Common myeloid progenitor, CD34-positive (primary cell): Measurements from ENCODE around the gene TGFBR2.

Experiments
- CTCF ChIA-PET: fragments of 350-600 bp; sonication (Branson Sonifier 250); formaldehyde crosslinking; loops from one replicate; lab custom pipeline; 2021; ENCODE audit warnings: antibody characterized with exemption; lab: Charles Lee
- POLR2A ChIA-PET: fragments of 350-600 bp; sonication (Branson Sonifier 250); formaldehyde crosslinking; loops from one replicate; lab custom pipeline; 2021; ENCODE audit warnings: antibody characterized with exemption; lab: Charles Lee
- DNase-seq, 3 donors: peaks; one replicate each; pipeline versions ENCODE4 v3.0.0 to v3.0.0-alpha.2; 2013
- H3K27ac ChIP-seq, 2 experiments: 1 replicate in 1 of 2; 2 replicates in 1 of 2; pipeline ENCODE4 v1.7.0; 2013; ENCODE audit warnings: inconsistent platforms in 2 of 2, low read length in 2 of 2, mild to moderate bottlenecking in 2 of 2, low read depth in 1 of 2, moderate library complexity in 1 of 2; ENCODE audit not compliant: severe bottlenecking in 2 of 2, insufficient read depth in 1 of 2, poor library complexity in 1 of 2
- H3K27me3 ChIP-seq, 5 experiments: replicated peaks in 2 of 5; 1 replicate in 3 of 5; 2 replicates in 2 of 5; pipeline versions ENCODE4 v1.6.1 to v1.7.0; 2013; ENCODE audit warnings: low read length in 4 of 5, mild to moderate bottlenecking in 2 of 5, moderate library complexity in 2 of 5, inconsistent platforms in 1 of 5; ENCODE audit not compliant: insufficient read depth in 5 of 5, control insufficient read depth in 4 of 5
- H3K36me3 ChIP-seq, 4 experiments: 1 replicate in 2 of 4; 2 replicates in 2 of 4; pipeline versions ENCODE4 v1.6.1 to v1.7.0; 2013; ENCODE audit warnings: low read length in 3 of 4, control low read depth in 1 of 4, mild to moderate bottlenecking in 1 of 4; ENCODE audit not compliant: control insufficient read depth in 4 of 4, insufficient read depth in 4 of 4
- H3K4me1 ChIP-seq, 4 experiments: 1 replicate in 3 of 4; 2 replicates in 1 of 4; pipeline versions ENCODE4 v1.6.1 to v1.7.1; 2013; ENCODE audit warnings: low read length in 3 of 4, mild to moderate bottlenecking in 3 of 4, control low read depth in 1 of 4, inconsistent platforms in 1 of 4, moderate library complexity in 1 of 4; ENCODE audit not compliant: control insufficient read depth in 4 of 4, insufficient read depth in 4 of 4; ENCODE audit errors: control extremely low read depth in 1 of 4
- H3K4me3 ChIP-seq, 7 experiments: 1 replicate in 4 of 7; 2 replicates in 3 of 7; pipeline versions ENCODE4 v1.5.1 to v1.7.0; 2013; ENCODE audit warnings: mild to moderate bottlenecking in 7 of 7, low read length in 6 of 7, moderate library complexity in 6 of 7, inconsistent platforms in 2 of 7, low read depth in 2 of 7, control low read depth in 1 of 7; ENCODE audit not compliant: insufficient read depth in 4 of 7, control insufficient read depth in 1 of 7; ENCODE audit errors: extremely low read depth in 1 of 7
- H3K9me3 ChIP-seq, 5 experiments: 1 replicate in 4 of 5; 2 replicates in 1 of 5; pipeline versions ENCODE4 v1.6.1 to v1.7.1; 2013; ENCODE audit warnings: low read length in 4 of 5, mild to moderate bottlenecking in 2 of 5, inconsistent platforms in 1 of 5, low read depth in 1 of 5, moderate library complexity in 1 of 5; ENCODE audit not compliant: control insufficient read depth in 4 of 5, insufficient read depth in 2 of 5; ENCODE audit errors: control extremely low read depth in 1 of 5
- WGBS: methylation state at CpG from one replicate; pipeline ENCODE4 v1.1.5; 2013; ENCODE audit not compliant: insufficient coverage; 5-methylcytosine and 5-hydroxymethylcytosine counted together

The TGFBR2 gene

DNA sequence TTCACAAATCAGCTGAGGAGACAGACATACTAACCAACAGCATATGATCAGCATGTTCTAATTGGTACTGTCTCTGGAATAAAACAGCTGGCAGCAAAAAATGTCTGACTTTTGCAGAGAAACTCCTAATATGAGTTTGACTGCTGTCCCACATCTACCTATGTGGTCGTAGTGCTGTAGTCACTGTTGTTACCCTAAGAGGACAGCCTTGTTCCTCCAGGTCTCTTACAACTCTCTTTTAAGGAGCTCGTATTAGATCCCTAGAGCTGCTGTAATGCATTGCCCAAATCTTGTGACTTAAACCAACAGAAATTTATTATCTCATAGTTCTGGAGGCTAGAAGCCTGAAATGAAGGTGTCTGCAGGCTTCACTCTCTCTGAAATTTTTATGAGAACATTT, 92.1 kb downstream of the TGFBR2 start:
- H3K27ac ChIP-seq: no peak overlapping the region
- no peak overlapping the region for H3K4me3 ChIP-seq
- ChIA-PET POLR2A (no interaction called here), CTCF (interaction anchor here (1.1 to 1.6 kb wide), 2 partner anchors 250 to 658 kb away, joined by 3 to 6 read pairs; no protein-coding TSS in a partner anchor)
- peaks cover 0 to 21% (median 10%) of the 10 kb centered on the region in 4 experiments for H3K36me3 ChIP-seq
- DNase-seq: no peak
- peaks cover 0 to 8% (median 4%) of the 10 kb centered on the region in 5 experiments for H3K9me3 ChIP-seq
- no peaks in the 10 kb centered on the region for H3K27me3 ChIP-seq
- no peaks in the 10 kb centered on the region for H3K4me1 ChIP-seq
- WGBS: 100% methylated on average over 1 of the region's 2 CpGs

DNA sequence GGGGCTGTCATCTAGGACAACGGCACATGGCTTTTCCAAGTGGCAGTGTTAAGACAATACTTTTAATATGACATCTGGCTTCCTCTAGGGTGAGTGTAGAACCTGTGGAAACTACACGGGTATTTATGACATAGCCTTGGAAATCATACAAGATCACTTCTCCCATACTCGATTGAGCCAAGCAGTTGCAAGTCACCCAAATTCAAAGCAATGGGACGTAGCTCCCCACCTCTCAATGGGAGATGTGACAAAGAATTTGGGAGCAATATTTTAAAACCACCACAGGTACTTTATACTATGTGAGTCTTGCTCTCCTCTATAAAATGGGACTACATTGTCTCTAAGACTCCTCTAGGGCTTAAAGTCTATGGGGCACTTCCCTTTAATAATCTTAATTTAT, 93.5 kb downstream of the TGFBR2 start:
- H3K36me3 ChIP-seq: peaks cover 0 to 14% (median 6%) of the 10 kb centered on the region in 4 experiments
- ChIA-PET CTCF (interaction anchor here (1.7 kb wide), 1 partner anchor 657 kb away, joined by 4 read pairs; no protein-coding TSS in a partner anchor), POLR2A (interaction anchor here (0.6 kb wide), 1 partner anchor 237 kb away, joined by 3 read pairs; no protein-coding TSS in a partner anchor)
- DNase-seq: no peak
- H3K4me1 ChIP-seq: no peaks in the 10 kb centered on the region
- no peaks in the 10 kb centered on the region for H3K27me3 ChIP-seq
- peaks cover 0 to 8% (median 4%) of the 10 kb centered on the region in 5 experiments for H3K9me3 ChIP-seq
- no peak overlapping the region for H3K4me3 ChIP-seq
- WGBS: 100% methylated on average over 1 of the region's 4 CpGs
- no peak overlapping the region for H3K27ac ChIP-seq

DNA sequence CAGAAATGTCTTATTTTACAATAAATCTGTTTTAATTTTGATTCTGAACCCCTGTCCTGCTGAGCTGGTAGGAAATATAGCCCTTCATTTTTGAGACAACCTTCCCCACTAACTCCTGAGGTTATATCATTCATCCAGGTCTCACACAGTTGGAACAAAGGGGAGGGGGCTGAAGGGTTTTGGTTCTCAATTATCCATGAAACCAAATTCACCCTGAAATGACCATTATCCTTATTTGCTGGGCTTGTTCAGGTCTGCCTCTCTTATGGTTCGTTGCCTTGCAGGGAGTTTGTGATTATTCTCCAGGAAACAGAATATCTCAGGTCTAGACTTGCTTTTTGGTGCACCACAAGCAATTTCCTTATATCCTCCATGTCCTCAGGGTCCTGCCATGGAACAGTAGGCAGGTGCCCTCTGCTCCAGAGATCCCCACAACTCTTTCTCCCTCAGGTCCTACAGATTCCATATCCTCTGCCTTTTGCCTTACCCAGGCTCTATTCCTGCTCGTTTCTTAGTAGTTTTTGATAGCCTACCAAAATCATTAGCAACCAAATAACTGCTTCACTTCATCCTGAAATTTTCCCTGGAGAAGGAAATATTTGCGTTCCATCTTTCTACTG, 94.4 kb downstream of the TGFBR2 start:
- WGBS: 100% methylated on average over 1 of the region's 3 CpGs

DNA sequence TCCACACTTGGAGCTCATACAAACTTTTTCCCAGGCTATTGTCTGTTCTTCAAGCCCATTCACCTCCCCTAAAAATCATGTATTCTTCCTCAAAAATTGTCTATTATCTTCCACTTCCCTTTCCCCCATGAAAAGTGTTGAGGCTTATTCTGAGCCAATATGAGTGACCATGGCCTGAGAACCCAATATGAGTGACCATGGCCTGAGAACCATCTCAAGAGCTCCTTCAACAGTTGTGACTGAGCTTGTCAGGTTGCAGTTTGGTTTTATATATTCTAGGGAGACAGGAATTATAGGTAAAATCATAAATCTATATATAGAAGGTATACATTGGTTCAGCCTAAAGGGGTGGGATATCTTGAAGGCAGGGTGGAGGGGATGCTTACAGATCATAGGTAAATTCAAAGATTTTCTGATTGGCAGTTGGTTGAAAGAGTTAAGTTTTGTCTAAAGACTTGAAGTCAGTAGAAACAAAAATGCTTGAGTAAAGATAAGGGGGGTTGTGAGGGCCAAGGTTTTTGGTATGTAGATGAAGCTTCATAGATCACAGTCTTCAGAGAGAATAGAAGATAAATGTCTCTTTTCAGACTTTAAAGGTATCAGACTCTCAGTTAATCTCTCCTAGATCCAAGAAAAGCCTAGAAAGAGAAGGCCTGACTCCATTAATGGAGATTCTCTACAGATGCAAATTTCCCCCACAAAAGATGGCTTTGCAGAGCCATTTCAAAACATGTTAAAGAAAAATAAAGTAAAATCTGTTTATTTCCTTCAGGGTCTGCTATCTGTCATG, 95.8 kb downstream of the TGFBR2 start:
- ChIA-PET CTCF (interaction anchor here (1.0 to 2.0 kb wide), 2 partner anchors 8 to 660 kb away, joined by 3 to 10 read pairs; no protein-coding TSS in a partner anchor), POLR2A (no interaction called here)
- peaks cover 0 to 8% (median 4%) of the 10 kb centered on the region in 5 experiments for H3K9me3 ChIP-seq
- no peak for DNase-seq
- H3K27me3 ChIP-seq: no peaks in the 10 kb centered on the region
- no peak overlapping the region for H3K27ac ChIP-seq
- H3K36me3 ChIP-seq: no peaks in the 10 kb centered on the region
- no peak overlapping the region for H3K4me3 ChIP-seq
- no peaks in the 10 kb centered on the region for H3K4me1 ChIP-seq

More for the DNA sequence above, 94.4 kb downstream of the TGFBR2 start:
- H3K36me3 ChIP-seq: peaks cover 0 to 7% (median 2%) of the 10 kb centered on the region in 4 experiments
- peaks cover 0 to 8% (median 4%) of the 10 kb centered on the region in 5 experiments for H3K9me3 ChIP-seq
- H3K27ac ChIP-seq: no peak overlapping the region
- DNase-seq: no peak
- H3K4me3 ChIP-seq: no peak overlapping the region
- ChIA-PET POLR2A (no interaction called here), CTCF (interaction anchor here (1.7 kb wide), 1 partner anchor 658 kb away, joined by 4 read pairs; no protein-coding TSS in a partner anchor)
- H3K4me1 ChIP-seq: no peaks in the 10 kb centered on the region
- no peaks in the 10 kb centered on the region for H3K27me3 ChIP-seq

DNA sequence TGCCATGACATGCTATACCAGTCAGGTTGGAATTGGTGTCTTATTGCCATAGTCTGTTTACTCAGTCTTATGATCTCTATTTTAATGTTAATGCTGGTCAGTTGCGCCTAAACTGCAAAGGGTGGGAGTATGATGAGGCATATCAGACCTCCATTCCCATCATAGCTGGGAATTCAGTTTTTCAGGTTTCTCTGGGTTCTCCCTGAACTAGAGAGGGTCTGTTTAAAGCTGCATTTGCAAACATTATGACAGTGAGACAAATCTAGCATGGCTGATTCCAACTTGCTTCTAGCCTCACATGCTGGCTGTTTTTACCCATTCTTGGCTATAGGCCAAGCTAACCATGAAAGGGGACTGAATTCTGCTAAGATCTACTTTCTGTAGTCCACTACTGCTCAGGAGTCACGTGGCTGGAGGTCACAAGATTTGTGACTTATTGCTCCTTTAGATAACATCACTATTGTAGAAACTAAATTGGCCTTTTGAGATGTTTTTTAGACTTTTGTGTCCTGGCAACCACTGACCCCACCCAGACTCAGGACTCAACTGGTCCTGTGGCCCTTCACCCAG, 96.5 kb downstream of the TGFBR2 start:
- Histone ChIP-seq H3K27ac (no peak overlapping the region), H3K4me3 (no peak overlapping the region), H3K9me3 (peaks cover 0 to 8% (median 4%) of the 10 kb centered on the region in 5 experiments), H3K36me3 (no peaks in the 10 kb centered on the region), H3K27me3 (no peaks in the 10 kb centered on the region), H3K4me1 (no peaks in the 10 kb centered on the region)
- DNase-seq: no peak
- ChIA-PET CTCF (interaction anchor here (2.0 kb wide), 1 partner anchor 9 kb away, joined by 10 read pairs; no protein-coding TSS in a partner anchor), POLR2A (interaction anchor here (0.6 kb wide), 1 partner anchor 98 kb away, joined by 3 read pairs; no protein-coding TSS in a partner anchor)
- WGBS: 100% methylated on average over 1 of the region's 2 CpGs

DNA sequence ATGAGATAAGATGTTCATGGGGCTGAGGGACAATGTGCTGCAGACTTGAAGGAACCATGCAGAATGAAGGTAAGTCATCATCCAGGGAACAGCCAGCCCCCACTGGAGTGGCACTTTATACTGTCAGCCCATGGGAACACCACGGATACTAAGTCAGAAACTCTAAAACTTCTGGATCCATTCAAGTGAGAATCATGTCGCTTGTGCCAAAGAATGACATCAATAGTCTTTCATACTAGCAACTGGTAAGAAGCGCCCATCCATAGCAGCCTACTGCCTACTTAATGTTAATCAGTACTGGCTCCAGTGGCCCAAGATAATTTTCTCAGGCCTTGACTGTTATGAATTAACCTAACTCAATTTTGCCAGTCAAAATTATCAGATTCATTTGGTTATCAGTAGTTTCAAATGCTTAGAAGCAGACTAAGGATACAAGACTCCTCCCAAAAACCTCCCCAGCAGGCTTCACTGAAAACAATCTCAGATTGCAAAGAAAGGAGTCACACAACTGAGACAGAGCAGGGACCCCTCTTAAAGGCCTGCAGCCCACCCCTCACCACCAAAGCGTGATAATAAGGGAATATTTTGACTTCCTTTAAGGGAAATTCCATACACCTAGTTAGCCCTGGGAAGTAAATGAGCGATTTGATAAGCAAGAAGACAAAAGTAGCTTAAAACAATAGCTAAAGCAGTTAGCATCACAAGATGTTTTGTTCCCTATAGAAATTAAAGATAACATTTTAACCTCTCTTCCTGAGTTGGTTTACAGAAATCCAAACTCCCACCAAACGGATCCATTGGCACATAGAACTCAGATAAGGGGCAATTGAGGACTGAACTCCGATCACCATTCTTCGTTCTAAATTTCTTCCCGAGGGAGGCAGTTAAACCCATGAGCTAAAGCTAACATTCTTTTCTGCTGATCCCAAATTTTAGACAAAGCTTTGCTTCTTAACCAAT, 98.8 kb downstream of the TGFBR2 start:
- Histone ChIP-seq H3K27me3 (no peaks in the 10 kb centered on the region), H3K27ac (no peak overlapping the region), H3K36me3 (no peaks in the 10 kb centered on the region), H3K9me3 (peaks cover 0 to 8% (median 4%) of the 10 kb centered on the region in 5 experiments), H3K4me1 (no peaks in the 10 kb centered on the region), H3K4me3 (no peak overlapping the region)
- ChIA-PET CTCF (no interaction called here), POLR2A (no interaction called here)
- 87% methylated on average over 8 of the region's 9 CpGs for WGBS
- no peak for DNase-seq
